Pulmonary artery endothelial cell (primary cell): ENCODE results near the gene SCARB1. TPM values are rescaled to one million over a fixed set of nuclear protein-coding genes. Genes with fewer than 3 reads are reported as not detected.
"Not testable (repeated sequence)": the region's sequence is repeated elsewhere in the genome, so short reads cannot be mapped to it uniquely, and the experiment has no call there.

ENCODE experiments used
- DNase-seq: peaks from one replicate; pipeline ENCODE4 v3.0.0-alpha.2; 2011; ENCODE audit warnings: low read depth, low spot score
- total RNA-seq: library from RNA; depleted of rRNA; stranded (reverse); fragments of >200 nt; gene quantifications from 2 replicates; pipeline ENCODE4 v1.2.3, GENCODE V29; 2014

The SCARB1 gene
- total RNA-seq, 1 donor from 2014 or later = 30.3 TPM

DNA sequence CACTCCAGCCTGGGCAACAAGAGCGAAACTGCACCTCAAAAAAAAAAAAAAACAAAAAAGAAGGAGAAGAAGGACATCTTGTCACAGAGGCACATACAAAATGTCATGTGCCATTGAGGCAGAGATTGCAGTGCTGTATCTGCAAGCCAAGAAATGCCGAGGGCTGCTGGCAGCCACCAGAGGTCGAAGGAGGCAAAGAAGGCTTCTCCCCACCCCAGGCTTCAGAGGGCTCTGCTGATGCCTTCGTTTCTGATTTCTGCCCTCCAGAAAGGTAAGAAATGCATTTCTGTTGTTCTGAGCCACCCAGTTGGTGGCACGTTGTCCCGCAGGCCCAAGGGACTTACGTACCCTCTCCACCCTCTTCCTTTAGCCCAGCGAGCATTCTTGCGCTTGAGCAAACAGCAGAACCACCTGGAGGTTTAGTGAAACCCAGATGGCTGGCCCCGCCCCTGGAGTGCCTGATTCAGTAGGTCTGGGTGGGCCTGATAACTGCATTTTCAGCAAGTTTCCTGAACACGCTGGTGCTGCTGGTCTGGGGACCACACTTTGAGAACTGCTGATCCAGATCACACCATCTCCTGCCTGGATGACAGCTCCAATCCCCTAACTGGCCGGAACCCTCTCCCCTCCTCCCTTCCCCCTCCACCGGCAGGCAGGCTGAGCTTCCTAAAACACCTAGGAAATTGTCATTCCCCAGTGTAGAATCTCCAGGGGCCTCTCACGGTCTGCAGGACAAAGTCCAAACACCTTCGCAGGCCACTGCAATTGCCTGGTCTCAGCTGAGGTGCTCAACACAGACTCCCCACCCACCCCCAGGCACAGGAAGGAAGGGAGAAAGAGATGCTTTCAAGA is 21.1 kb upstream of the SCARB1 start:
- no peak for DNase-seq

DNA sequence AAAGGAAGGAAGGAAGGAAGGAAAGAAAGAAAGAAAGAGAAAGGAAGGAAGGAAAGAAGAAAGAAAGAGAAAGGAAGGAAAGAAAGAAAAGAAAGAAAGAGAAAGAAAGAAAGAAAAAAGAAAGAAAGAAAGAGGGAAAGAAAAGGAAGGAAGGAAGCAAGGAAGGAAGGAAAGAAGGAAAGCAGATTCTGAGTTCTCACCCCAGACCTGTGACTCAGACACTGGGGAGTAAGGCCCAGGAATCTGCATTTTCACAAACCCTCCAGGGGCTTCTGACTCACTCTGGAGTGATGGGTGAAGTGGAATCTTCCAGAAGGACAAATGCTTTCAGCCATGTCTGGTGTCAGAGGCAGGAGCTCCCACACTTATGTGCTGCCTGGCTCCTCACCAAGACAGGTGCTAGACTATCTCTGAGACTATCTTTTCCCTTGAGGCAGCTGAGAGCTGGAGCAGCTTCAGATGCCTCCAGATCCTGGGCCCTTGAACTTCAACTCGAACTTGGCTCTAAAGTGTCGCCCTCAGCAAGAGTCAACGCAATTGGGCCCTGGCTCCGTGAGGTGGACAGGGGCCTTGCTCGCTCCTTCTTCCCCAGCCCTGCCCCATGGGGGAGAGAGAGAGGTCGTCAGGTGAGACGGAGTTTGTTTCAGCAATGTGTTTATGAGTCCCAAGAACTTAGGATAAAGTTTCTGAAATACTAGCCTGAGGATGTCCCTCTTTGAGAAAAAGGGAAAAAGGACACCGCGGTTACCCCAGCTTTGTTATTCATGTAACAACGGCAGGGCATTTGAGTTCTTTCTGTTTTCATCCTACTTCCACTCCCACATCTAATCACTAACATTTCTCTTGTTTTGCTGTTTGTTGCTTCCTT is 19.8 kb upstream of the SCARB1 start:
- DNase-seq = no peak

DNA sequence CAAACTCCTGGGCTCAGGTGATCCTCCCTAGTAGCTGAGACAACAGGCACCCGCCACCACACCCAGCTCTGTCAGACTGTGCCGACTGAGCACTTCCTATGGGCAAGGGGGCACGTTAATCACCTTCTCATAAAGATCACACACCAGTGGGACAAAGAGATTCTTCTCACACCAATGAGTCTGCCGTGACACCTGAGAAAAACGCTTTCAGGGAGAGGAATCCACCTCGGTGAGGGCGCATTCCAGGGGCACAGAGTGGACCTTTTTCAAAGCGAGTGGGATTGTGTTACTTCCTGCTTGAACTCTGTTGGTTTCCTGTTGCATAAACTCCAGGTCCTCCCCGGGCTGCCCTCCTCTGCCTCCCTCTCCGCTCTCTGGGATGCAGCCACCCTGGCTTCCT is 17.5 kb upstream of the SCARB1 start:
- DNase-seq = no peak

DNA sequence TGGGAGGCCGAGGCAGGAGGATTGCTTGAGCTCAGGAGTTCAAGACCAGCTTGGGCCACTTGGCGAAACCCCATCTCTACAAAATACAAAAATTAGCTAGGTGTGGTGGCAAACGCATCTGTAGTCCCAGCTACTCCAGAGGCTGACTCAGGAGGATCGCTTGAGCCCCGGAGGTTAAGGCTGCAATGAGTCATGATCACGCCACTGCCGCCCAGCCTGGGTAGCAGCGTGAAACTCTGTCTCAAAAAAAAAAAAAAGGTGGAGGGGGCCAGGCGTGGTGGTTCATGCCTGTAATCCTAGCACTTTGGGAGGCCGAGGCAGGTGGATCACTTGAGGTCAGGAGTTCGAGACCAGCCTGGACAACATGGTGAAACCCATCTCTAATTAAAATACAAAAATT is 16.7 kb upstream of the SCARB1 start:
- not testable (repeated sequence) for DNase-seq

DNA sequence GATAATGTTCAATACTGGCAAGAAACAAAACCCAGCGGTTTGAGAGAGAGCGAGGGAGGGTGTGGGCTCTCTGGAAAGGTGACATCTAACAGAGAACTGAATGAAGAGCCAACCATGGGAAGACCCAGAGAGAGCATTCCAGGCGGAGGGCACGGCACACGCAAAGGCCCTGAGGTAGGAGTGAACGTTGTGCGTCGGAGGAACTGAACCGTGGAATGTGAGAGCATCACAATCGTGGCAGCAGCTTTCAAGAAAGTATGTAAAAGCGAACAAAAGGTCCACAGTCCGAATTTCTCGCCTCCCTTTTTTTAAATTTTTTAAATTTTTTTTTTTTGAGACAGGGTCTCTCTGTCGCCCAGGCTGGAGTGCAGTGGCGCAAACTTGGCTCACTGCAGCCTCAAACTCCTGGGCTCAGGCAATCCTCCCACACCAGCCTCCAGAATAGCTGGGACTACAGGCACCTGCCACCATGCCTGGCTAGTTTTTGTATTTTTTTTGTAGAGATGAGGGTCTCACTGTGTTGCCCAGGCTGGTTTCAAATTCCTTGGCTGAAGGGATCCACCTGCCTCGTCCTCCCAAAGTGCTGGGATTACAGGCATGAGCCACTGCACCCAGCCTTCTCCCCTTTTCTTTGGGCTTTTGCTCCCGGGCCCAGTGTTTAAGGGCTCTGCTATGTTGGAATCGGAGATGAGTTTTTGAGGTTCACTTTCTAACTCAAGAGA is 15.3 kb upstream of the SCARB1 start:
- no peak for DNase-seq

DNA sequence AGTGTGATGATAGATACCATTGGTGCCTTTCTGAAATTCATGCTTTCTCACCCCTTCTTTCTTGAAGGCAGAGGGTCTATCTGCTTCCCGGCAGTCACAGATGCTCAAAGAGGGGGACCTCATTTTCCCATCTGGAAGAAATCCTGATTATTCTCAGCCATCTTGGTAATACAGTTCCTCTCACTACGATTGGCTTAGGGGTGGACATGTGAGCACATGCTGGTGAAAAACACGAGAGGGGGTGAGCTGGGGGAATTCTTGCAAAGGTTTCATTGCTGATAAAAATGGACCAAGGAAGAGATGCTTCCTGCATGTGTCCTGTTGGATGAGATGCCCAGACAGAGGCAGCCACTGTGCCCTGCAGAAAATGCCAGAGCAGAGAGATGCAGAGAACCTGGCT is 13.8 kb upstream of the SCARB1 start:
- no peak for DNase-seq

DNA sequence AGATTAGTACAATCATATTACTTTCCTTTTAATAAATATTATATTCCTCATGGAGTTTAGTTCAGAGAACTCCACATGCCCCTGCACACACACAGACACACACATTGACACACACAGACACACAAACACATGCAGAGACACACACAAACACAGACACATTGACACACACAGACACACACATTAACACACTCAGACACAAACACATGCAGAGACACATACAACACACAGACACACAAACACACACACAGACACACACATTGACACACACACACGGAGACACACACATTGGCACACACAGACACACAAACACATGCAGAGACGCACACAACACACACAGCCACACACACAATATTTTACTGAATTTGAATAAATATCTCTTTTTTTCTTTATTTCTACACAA is 12.5 kb upstream of the SCARB1 start:
- no peak for DNase-seq

DNA sequence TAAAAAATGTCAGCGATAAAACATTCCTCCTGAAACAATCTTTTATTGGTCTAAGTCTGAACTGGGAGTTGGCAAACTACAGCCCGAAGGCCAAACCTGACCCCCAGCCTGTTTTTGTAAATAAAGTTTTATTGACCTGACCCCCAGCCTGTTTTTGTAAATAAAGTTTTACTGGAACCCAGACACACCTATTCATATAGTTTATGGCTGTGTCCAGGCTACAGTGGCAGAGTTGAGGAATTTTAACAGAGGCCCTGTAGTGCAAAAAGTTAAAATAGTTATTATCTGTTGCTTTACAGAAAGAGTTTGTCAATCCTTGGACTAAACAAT is 12.1 kb upstream of the SCARB1 start:
- DNase-seq = no peak

DNA sequence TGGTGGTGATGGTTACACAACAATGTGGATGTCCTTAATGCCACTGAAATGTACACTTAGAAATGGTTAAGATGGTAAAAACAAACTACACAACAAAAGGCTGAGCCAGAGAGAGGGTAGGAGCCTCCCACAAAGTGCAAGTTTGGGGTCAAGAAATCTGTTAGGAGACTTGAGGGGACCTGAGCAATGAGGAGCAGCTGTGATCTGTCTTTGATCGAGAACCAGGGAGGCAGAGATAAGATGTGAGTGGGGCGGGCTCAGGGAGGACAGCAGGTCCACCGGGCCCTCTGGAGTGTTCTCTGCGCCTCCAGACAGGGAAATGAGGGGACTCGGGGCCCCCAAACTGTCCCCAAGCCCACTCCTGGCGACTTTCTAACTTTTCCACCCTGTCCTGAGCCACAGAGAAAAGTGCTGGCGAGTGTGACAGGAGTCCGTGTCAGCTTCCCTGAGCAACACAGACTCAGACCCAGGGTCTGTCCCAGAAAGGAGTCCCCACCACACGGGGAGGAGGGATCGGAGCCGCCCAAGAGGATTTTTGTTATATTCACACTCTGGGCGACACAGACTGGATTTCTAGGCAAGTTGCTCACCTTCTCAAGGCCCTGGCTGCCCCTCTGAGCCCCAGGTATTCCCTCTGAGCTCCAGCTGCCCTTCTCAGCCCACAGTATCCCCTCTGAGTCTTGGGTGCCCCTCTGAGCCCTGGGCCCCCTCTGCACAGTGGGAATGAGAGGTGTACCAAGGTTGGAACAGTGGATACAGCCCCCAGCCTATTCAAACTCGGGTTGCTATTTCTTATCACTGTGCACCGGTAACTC is 11.5 kb upstream of the SCARB1 start:
- no peak for DNase-seq

DNA sequence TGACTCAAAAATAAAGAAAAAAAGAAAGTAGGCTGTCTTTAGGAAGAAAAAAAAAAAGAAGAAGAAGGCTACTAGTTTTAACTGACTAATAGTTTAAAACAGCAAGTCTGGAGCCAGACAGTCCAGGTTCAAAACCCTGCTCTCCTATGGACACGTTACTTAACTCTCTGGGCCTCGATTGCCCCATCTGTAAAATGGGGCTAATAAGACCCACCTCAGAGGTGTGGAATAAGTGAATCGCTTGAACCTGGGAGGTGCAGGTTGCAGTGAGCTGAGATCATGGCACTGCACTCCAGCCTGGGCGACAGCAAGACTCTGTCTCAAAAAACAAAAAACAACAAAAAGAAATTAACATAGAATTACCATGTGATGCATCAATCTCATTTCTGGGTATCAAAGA is 10.5 kb upstream of the SCARB1 start:
- no peak for DNase-seq

DNA sequence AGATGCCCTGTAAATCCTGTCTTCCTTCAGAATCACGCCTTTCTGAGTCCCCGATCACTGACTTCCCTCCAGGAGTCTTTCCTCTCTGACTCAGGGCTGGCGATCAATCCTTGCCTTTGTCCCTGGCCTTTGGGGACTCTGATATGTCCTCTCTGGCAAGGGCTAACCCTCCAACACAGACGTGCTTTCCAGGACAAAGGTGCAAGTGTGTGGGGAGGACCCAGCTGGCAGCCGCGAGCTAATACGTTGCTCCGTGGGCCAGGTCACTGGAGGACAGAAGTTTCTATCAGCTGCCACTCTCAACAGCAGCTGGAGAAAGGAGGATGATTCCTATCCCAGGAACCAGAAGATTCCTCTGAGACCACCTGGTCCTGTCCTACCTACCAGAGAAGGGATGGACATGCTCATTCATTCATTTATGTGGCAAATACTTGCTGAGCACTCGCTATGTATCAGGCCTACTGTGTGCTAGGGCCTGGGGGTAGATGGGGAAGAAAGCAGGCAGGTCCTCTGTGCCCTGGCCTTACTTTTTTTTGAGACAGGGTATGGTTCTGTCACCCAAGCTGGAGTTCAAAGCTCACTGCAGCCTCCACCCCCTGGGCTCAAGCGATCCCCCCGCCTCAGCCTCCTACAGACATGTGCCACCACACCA is 8.5 kb upstream of the SCARB1 start:
- no peak for DNase-seq

DNA sequence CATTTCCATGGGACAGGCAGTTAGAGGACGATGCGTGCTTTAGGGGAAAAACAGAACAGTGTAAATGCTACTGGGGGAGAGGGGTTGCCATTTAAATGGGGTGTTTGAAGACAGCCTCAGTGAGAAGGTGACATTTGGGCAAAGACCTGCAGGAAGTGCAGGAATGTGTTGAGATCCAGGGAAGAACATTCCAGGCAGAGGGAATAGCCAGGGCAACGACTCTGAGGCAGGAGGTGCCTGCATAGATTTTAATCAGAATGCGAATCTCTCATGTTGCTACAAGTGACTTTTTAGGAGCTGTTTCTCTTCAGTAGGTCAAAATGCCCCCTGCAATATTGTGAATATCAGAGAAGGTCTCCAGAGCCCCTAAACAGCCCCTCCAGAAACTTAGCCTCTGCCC is 7.6 kb upstream of the SCARB1 start:
- no peak for DNase-seq

DNA sequence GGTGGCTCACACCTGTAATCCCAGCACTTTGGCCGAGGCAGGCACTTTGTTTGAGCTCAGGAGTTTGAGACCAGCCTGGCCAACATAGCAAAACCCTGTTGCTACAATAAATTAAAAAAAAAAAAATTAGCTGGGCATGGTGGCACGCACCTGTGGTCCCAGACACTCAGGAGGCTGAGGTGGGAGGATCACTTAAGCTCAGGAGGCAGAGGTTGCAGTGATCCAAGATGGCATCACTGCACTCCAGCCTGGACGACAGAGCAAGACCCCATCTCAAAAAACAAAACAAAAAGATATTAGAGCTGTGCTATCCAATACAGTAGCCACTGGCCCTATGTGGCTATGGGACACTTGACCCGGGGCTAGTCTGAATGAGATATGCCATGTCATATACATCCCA is 6.9 kb upstream of the SCARB1 start:
- DNase-seq = no peak

DNA sequence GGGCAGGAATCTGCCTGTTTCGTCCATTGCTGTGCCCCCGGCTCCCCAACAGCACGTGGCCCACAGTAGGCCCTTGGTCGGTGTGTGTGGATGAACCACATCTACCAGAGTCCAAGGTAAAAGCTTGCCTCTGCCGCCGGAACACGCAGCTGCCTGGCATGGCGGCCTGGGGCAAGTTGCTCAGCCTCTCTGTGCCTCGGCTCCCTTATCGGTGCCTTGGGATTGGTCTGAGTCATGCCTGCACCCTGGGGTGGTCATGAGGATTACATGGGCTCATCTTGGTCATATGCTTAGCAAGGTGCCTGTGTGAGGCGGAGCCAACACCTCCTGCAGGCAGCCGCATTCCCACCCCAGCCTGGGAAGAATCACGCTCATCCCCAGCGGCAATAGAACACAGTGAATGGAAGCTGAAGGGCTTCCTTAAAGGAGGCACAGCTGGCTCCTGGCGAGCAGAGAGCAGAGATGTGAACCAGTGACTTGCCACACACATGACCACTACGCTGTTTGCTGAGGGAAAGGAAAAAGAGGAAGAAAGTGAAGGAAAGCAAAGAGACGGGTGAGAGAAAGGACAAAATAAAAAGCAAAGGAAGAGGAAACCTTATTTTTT is 5.5 kb upstream of the SCARB1 start:
- no peak for DNase-seq

DNA sequence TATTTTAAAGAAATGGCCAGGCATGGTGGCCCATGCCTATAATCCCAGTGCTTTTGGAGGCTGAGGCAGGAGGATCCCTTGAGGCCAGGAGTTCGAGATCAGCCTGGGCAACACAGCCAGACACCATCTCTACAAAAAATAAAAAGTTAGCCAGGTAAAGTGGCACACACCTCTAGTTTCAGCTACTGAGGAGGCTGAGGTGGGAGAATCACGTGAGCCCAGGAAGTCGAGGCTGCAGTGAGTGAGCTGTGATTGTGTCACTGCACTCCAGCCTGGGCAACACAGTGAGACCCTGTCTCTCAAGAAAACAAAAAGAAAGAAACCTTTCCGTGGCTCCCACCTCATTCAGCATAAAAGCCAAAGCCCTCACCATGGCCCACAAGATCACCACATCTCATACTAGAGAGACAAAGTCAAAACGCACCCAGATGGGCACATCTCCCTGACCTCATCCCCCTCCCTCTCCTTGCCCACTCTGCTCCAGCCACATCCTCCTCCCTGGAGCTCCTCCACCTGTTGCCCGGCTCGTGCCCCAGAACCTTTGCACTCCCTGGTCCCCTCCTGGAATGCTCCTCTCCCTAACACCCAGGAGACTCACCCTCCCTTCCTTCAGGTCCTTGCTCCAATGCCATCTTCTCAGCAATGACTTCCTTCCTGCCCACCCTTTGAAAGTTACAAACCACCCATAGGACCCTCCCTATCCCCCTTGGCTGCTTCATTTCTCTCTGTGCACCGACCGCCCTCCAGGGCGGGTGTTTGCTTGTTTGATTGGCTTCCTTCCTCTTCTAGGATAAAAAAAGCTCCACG is 4.8 kb upstream of the SCARB1 start:
- no peak for DNase-seq

DNA sequence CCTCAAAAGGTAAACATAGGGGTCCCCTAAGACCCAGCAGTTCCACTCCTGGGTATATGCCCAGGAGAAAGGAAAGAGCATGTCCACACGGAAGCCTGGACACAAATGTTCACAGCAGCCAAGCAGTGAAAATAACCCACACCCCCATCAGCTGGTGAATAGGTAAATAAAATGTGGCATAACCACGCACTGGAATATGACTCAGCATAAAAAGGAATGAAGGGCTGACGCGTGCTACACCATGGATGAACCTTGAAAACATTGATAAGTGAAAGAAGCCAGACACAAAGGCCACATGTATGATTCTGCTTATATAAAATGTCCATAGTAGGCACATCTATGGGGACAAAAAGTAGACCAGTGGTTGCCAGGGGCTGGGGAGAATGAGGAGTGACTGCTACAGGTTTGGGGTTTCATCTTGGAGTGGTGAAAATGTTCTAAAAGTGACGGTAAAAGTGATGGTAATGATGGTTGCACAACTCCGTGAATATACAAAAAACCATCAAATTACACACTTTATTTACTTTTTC is 3.8 kb upstream of the SCARB1 start:
- no peak for DNase-seq

DNA sequence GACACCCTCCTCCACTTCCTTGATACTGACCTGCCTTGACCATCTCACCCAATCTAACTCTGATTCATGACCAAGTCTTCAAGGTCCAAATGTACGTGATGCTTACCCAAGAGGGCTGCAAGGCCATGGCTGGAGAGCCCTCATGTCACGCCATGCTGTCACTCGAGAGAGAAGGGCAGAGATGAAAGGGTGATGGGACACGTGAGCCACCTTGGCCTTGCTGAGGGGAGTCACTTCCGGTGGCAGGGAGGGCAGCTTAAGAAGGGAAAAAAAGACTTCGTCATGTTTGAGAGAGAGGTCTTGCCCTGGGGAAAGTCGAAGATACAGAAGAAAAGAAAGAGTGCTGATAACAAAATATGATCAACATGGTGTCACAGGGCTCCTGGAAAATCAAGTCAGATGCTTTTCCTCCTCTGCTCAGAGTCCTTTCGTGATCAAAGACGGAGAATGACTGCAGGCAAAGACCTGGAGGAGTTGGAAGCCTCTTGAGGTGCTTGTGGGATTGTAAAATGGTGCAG is 3.3 kb upstream of the SCARB1 start:
- no peak for DNase-seq

DNA sequence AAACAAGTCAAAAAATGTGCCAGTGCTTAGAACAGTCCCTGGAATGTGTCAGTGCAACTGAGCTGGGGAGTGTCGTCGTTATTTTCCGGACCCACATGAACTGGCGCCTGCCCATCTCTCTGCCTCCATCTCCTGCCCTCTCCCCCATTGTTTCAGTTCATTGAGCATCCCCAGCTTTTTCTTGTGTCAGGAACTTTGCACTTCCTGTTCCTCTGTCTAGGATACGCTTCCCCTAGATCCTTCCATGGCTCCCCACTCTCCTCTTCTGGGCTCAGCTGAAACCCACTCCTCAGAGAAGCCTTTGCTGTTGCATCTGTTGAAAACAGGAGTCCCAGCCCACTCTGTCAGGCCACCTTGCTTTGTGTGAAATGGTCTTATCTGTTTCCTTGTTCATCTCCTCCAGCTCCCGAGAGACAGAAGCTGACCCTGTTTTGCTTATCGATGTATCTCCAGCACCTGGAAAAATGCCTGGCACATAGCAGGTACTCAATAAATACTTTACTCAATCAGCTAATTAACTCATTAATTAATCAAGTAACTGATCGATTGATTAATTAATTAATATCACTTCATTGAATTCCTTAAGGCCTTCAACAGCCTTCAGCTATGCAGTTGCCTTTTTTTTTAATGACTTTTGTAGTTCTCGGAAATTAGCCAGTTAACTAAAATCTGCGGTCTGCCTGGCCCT is 2.7 kb upstream of the SCARB1 start:
- no peak for DNase-seq
